ENCODE measurements around the gene LDLRAD2.

LDLRAD2 gene

DNA sequence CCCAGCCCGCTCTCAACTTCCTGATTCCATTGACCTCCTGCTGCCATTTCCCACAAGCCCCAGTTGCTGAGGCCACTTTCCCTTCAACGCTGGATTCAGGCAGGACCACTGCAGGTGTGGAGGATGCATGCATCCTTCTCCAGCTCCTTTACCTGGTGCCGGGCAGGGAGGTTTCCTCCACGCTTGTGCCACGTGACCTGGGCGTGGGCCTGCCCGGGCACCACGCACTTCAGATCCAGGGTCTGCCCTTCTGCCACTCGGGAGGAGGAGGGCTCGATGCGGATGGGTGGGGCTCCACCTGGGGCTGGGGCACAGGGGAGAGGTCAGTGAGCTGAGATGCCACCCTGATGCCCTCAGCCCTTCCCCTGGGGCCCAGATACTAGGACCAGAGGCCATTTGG lies 31.9 kb downstream of the LDLRAD2 start:
- no peak for DNase-seq (ENCODE audit: low spot score)

- DNase-seq (ENCODE audit: low spot score) = no peak
These were observed 33.9 kb downstream of the LDLRAD2 start for GRCh38 chr1:21845646-21846641.

GRCh38 chr1:21847223-21848205 lies 35.4 kb downstream of the LDLRAD2 start:
- DNase-seq (ENCODE audit: low spot score) = no peak

- DNase-seq (ENCODE audit: low spot score) = no peak
These were observed 36.6 kb downstream of the LDLRAD2 start for GRCh38 chr1:21848524-21849174.

DNA sequence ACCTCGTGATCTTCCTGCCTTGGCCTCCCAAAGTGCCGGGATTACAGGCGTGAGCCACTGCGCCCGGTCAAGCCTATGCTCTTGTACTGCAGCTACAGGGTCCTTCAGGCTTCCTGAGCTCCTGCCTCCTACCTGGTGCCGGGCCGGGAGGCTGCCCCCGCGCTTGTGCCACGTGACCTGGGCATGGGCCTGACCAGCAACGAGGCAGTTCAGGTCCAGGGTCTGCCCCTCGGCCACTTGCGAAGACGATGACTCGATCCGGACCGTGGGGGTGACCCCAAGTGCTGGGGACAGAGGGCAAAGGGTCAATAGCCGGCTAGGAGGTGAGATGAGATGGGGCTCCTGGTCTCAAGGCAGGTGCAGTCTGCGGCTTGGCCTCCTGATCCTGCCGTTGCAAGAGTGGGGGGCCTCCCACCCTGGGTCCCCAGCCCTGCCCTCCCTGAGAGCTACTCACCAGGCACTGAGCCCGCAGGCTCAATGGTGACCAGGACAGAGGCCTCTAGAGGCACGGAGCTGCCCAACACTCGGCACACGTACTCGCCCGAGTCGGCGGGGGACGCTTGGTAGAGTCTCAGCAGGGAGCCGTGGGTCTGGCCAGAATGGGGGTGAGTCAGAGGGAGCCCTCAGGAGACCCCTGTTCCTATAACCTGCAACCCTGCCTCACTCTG lies 38.0 kb downstream of the LDLRAD2 start:
- DNase-seq (ENCODE audit: low spot score) = no peak

- no peak for DNase-seq (ENCODE audit: low spot score)
These were observed 39.6 kb downstream of the LDLRAD2 start for GRCh38 chr1:21851430-21852250.

DNA sequence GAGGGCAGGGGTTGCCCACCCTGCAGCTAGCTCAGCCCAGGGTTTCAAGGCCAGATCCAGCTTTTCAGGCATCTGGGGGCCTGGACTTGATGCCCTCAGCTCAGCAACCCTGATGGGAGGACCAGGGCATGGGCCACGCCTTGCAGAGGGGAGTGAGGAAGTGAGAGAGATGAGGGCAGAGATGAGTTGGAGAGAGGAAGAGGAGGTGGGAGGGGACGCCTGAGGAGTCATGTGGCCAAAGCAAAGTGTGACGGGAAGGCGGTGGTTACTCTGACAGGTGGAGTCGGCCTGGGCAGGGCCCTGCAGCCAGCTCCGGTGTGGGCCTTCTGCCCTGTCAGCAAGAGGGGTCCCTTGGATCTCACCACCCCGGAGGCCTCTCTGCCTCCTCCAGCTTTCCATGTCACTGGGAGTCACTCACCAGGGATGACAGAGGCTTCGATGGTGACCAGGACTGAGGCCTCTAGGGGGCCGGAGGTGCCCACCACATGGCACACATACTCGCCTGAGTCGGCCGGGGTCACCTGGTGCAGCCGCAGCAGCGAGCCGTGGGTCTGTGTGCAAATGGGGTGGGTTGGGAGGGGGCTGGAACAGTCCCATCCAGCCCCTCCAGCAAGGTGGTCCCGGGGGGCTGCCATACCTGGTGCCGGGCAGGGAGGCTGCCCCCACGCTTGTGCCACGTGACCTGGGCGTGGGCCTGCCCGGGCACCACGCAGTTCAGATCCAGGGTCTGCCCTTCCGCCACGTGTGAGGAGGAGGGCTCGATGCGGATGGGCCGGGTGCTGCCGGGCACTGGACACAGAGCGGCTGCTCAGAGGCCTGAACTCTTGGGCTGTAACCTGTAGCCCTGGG lies 40.4 kb downstream of the LDLRAD2 start:
- no peak for DNase-seq (ENCODE audit: low spot score)

GRCh38 chr1:21853131-21853427 lies 41.0 kb downstream of the LDLRAD2 start:
- no peak for DNase-seq (ENCODE audit: low spot score)

DNA sequence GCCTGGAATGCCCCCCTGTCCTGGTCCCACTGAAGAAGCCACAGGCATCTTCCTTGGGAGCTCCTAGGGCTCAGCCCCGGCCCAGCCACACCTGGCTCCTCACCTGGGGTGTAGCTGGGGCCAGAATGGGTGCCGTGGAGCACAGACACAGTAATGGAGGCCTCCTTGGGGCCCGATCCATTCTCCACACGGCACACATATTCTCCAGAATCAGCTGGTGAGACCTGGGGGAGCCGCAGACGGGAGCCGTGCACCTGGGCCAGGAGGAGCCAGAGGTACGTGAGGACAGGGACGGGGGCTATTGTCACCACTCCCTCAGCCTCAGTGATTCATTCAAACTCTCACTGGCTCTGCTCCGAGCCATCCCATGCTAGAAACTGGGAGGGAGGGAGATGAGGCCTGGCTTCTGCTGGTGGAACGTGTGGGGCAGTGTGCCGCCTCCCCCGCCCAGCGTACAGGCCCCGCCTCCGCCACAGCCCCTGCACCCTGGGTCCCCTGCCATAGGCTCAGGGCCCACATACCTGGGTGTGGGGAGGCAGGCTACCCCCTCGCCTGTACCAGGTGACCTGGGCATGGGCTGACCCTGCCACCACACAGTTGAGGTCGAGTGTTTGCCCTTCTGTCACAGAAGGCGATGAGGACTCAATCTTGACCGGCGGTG lies 42.2 kb downstream of the LDLRAD2 start:
- no peak for DNase-seq (ENCODE audit: low spot score)

GRCh38 chr1:21854751-21855131 lies 42.7 kb downstream of the LDLRAD2 start:
- DNase-seq (ENCODE audit: low spot score) = no peak

- no peak for DNase-seq (ENCODE audit: low spot score)
These were observed 43.4 kb downstream of the LDLRAD2 start for GRCh38 chr1:21855257-21856096.

GRCh38 chr1:21857142-21857839 lies 45.2 kb downstream of the LDLRAD2 start:
- DNase-seq (ENCODE audit: low spot score) = no peak

DNA sequence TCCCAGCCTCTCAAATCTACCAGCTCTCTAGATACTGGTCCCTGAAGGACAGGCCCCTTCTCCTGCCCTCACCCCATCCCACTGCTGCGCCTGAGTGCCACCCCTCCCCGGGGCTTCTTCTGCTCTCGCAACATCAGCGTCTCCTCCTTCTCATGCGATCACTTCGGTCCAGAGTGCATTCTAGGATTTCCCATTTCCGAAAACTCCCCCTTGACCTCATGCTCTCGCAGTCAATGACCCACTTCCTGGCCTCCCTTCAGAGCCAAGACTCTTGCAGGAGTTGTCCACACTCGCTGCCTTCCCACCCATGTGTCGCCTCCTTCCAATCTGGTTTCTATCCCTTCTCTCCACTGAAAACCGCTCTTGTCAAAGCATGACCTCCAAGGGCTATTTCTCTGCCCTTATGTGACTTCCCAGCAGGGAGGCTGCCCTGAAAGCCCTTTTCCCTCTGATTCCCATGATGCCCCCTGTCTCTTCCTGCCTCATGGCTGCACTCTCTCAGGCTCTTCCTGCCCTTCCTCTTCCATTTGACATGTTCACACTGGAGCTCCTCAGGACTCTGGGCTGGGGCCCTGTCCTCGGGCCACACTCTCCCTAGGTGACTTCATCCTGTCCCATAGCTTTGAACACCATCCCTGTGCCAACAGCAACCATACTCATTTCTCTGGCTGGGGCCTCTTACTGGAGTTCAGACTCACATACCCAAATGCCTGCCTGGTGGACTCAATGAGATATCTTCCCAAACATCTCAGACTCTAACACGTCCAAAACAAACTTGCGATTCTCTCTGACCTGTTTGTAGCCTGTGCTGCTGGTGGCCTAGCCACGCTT lies 46.0 kb downstream of the LDLRAD2 start:
- DNase-seq (ENCODE audit: low spot score) = no peak

GRCh38 chr1:21859669-21860179 lies 47.7 kb downstream of the LDLRAD2 start:
- no peak for DNase-seq (ENCODE audit: low spot score)

DNA sequence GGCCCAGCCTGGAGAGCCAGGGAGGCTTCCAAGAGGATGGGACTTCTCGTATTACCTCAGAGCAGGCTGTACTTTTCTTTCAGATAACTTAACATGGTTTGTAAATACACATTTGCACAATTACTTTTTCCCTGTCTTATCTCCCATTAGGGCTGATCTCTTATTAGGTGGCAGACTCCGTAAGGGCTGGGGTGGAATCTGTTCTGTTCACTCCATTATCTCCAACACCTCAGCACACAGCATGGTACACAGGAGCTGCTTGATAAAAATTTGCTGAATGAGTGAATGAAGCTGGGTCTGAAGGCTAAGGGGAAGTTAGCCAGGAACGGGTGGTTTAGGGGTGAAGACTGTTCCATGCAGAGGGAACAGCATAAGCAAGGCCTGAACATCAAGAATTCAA lies 48.9 kb downstream of the LDLRAD2 start:
- no peak for DNase-seq (ENCODE audit: low spot score)

DNA sequence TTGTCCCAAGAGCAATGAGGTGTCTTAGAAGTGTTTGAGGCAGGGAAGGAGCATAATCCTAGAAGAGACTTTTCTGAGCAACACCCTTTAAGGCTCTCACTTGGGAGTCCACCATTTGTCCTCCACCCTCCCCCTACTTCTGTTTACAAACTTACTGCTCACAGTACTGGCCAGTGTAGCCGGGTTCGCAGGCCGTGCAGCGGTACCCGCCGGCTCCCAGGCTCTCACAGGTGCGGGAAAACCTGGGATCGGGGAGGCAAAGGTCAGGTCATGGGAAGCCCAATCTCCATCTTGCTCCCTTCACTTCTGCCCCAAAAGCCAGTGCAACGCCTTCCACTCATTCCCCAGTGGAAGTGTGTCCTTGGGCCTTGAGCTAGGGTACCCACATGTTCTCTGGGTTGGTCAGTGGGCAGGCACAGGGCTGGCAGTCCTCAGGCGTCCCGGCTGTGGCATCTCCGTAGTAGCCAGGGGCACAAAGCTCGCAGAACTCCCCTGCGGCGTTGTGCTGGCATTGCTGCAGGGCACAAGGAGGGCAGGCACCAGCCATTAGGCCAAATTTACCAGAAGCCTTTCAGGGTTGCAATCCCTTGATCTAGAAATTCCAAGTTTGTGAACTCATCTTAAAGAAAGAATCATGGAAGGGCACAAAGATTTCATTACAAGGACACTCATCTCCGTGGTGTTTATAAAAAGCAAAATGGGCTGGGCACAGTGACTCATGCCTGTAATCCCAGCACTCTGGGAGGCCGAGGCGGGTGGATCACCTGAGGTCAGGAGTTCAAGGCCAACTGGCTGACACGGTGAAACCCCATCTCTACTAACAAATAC lies 49.8 kb downstream of the LDLRAD2 start:
- DNase-seq (ENCODE audit: low spot score) = no peak

Data from cerebellar cortex (tissue), 1 donor.